Upper lobe of left lung (tissue), 6 donors: ENCODE data around the gene VCPKMT. TPM values are rescaled to one million over a fixed set of nuclear protein-coding genes. Genes with fewer than 3 reads are reported as not detected.
A peak's percentile ranks its signal among the peaks of the same experiment; 100 is the strongest.

Source experiments
- ATAC-seq, 2 donors: fragments of 200-7000 bp; cut with Tn5 transposase; one replicate each; pipeline ENCODE4 v1.9.1; 2022; ENCODE audit warnings: mild to moderate bottlenecking in 2 of 2, moderate library complexity in 2 of 2; ENCODE audit not compliant: low FRiP score in 2 of 2
- DNase-seq, 2 donors: peaks; one replicate each; pipeline ENCODE4 v3.0.0-alpha.2; 2019 to 2020
- H3K27ac ChIP-seq, 4 donors: fragments of 200-600 bp; sonication (generic); one replicate each; pipeline ENCODE4 v1.5.1; 2016 to 2019
- H3K27me3 ChIP-seq, 4 donors: fragments of 200-600 bp; sonication (generic); one replicate each; pipeline ENCODE4 v1.5.1; 2017 to 2019
- H3K36me3 ChIP-seq, 4 donors: fragments of 200-600 bp; sonication (generic); one replicate each; pipeline ENCODE4 v1.5.1; 2016 to 2019
- H3K4me1 ChIP-seq, 4 donors: fragments of 200-600 bp; sonication (generic); one replicate each; pipeline ENCODE4 v1.5.1; 2018 to 2019
- H3K4me3 ChIP-seq, 4 donors: fragments of 200-600 bp; sonication (generic); one replicate each; pipeline ENCODE4 v1.5.1; 2017 to 2019; ENCODE audit warnings: mild to moderate bottlenecking in 2 of 4, moderate library complexity in 1 of 4
- H3K9me3 ChIP-seq, 4 donors: fragments of 200-600 bp; sonication (generic); one replicate each; pipeline ENCODE4 v1.5.1; 2018 to 2019
- CTCF ChIP-seq, 6 experiments: fragments of 450-650 bp in 4 of 6; fragments of 200-600 bp in 2 of 6; sonication (generic) in 2 of 6; IDR thresholded peaks; one replicate each; pipeline ENCODE4 v1.5.1; 2016 to 2019; ENCODE audit warnings: antibody characterized with exemption in 6 of 6
- EP300 ChIP-seq, 4 donors: sonication (generic); formaldehyde crosslinking; IDR thresholded peaks; one replicate each; pipeline ENCODE4 v1.5.1; 2017; ENCODE audit warnings: antibody characterized with exemption in 4 of 4, control low read depth in 2 of 4
- POLR2A ChIP-seq, 4 donors: fragments of 450-650 bp; IDR thresholded peaks; one replicate each; pipeline ENCODE4 v1.5.1; 2016 to 2017; ENCODE audit warnings: antibody characterized with exemption in 4 of 4, mild to moderate bottlenecking in 2 of 4
- POLR2AphosphoS5 ChIP-seq, 2 donors: sonication (generic); formaldehyde crosslinking; IDR thresholded peaks; one replicate each; pipeline ENCODE4 v1.5.1; 2017; ENCODE audit warnings: antibody characterized with exemption in 2 of 2
- WGBS, 2 donors: methylation state at CpG; one replicate each; pipeline ENCODE4 v1.1.5; 2017 to 2018; 5-methylcytosine and 5-hydroxymethylcytosine counted together
- total RNA-seq, 6 donors: library from RNA; depleted of rRNA in 4 of 6; stranded (reverse); fragments of >200 nt in 4 of 6; gene quantifications; one replicate each; pipeline versions ENCODE4 v1.1.0 to v1.2.1, GENCODE V29; 2016 to 2021
- donor health status: DM: no; HTN: no; CAD: no; lungs with moderate emphysema.
- donor health status: DM: no; HTN: yes; CAD: no; lungs with severe emphysema.

VCPKMT gene
- total RNA-seq, 6 donors from 2014 or later, result 3.0 to 9.9 (median 5.9) TPM

- no peak for DNase-seq
- peaks cover 7 to 65% (median 27%) of the 10 kb centered on the region in 4 donors for H3K36me3 ChIP-seq
- no peak overlapping the region for H3K27ac ChIP-seq
- H3K9me3 ChIP-seq, result no peaks in the 10 kb centered on the region
- H3K4me3 ChIP-seq, result no peak overlapping the region
- H3K4me1 ChIP-seq, result no peaks in the 10 kb centered on the region
- no peak for ATAC-seq
- H3K27me3 ChIP-seq, result no peaks in the 10 kb centered on the region
- WGBS, 2 donors, result 93 to 98% methylated on average over 2 of the region's 2 CpGs
- TF ChIP-seq POLR2A (IDR thresholded peaks at IDR 0.05) (no peak), POLR2AphosphoS5 (IDR thresholded peaks at IDR 0.05) (no peak)
Measured at GRCh38 chr14:50127802-50128201, 11.4 kb upstream of the VCPKMT start.

GRCh38 chr14:50123062-50123461 lies 6.7 kb upstream of the VCPKMT start:
- Histone ChIP-seq H3K27me3 (no peaks in the 10 kb centered on the region), H3K27ac (no peak overlapping the region), H3K4me1 (no peaks in the 10 kb centered on the region), H3K36me3 (peaks cover 0 to 45% (median 11%) of the 10 kb centered on the region in 4 donors), H3K9me3 (no peaks in the 10 kb centered on the region), H3K4me3 (no peak overlapping the region)
- TF ChIP-seq EP300 (IDR thresholded peaks at IDR 0.05) (no peak), CTCF (IDR thresholded peaks at IDR 0.05) (no peak), POLR2AphosphoS5 (IDR thresholded peaks at IDR 0.05) (no peak), POLR2A (IDR thresholded peaks at IDR 0.05) (no peak)
- ATAC-seq (no peak), DNase-seq (no peak)
- WGBS, 2 donors, result 90 to 93% methylated on average over 3 of the region's 3 CpGs

- WGBS, 2 donors, result 96% methylated on average over 6 of the region's 6 CpGs
- TF ChIP-seq POLR2AphosphoS5 (IDR thresholded peaks at IDR 0.05), result no peak
- TF ChIP-seq CTCF (IDR thresholded peaks at IDR 0.05), result no peak
- TF ChIP-seq EP300 (IDR thresholded peaks at IDR 0.05), result no peak
- no peak for TF ChIP-seq POLR2A (IDR thresholded peaks at IDR 0.05)
- no peak for DNase-seq
- no peaks in the 10 kb centered on the region for H3K9me3 ChIP-seq
- H3K27ac ChIP-seq, result no peak overlapping the region
- no peaks in the 10 kb centered on the region for H3K27me3 ChIP-seq
- H3K36me3 ChIP-seq, result peaks cover 0 to 45% (median 11%) of the 10 kb centered on the region in 4 donors
- ATAC-seq, result no peak
- no peak overlapping the region for H3K4me3 ChIP-seq
- H3K4me1 ChIP-seq, result peaks cover 0 to 5% (median 2%) of the 10 kb centered on the region in 4 donors
Measured at GRCh38 chr14:50122291-50122690, 5.9 kb upstream of the VCPKMT start.

- Histone ChIP-seq H3K36me3 (peaks cover 0 to 43% (median 11%) of the 10 kb centered on the region in 4 donors), H3K4me1 (peaks cover 6 to 11% (median 9%) of the 10 kb centered on the region in 4 donors), H3K27me3 (no peaks in the 10 kb centered on the region), H3K27ac (no peak overlapping the region), H3K4me3 (no peak overlapping the region), H3K9me3 (no peaks in the 10 kb centered on the region)
- WGBS, 2 donors, result 84 to 91% methylated on average over 5 of the region's 5 CpGs
- TF ChIP-seq POLR2AphosphoS5 (IDR thresholded peaks at IDR 0.05), result no peak
- no peak for TF ChIP-seq CTCF (IDR thresholded peaks at IDR 0.05)
- TF ChIP-seq POLR2A (IDR thresholded peaks at IDR 0.05), result no peak
- TF ChIP-seq EP300 (IDR thresholded peaks at IDR 0.05), result no peak
- ATAC-seq (peak in 1 of 2 donors; percentile 30), DNase-seq (no peak)
Measured at GRCh38 chr14:50121486-50121885, 5.1 kb upstream of the VCPKMT start.

- TF ChIP-seq POLR2AphosphoS5 (IDR thresholded peaks at IDR 0.05) (no peak), CTCF (IDR thresholded peaks at IDR 0.05) (no peak), EP300 (IDR thresholded peaks at IDR 0.05) (no peak), POLR2A (IDR thresholded peaks at IDR 0.05) (no peak)
- no peak for DNase-seq
- Histone ChIP-seq H3K4me3 (no peak overlapping the region), H3K27me3 (no peaks in the 10 kb centered on the region), H3K9me3 (no peaks in the 10 kb centered on the region), H3K4me1 (peaks cover 17 to 23% (median 21%) of the 10 kb centered on the region in 4 donors), H3K36me3 (peaks cover 2 to 46% (median 14%) of the 10 kb centered on the region in 4 donors), H3K27ac (peak overlapping the region; percentile 88 to 94 (median 90))
- ATAC-seq, result no peak
- 75 to 81% methylated on average over 2 of the region's 2 CpGs for WGBS, 2 donors
Measured at GRCh38 chr14:50117456-50117855, 1.1 kb upstream of the VCPKMT start.
